GM06990 (cell line): ENCODE measurements around the gene DNAJA3.

ENCODE experiments used
- DNase-seq: peaks from one replicate; pipeline ENCODE4 v3.0.0-alpha.2; 2011; ENCODE audit not compliant: insufficient read length; ENCODE audit errors: extremely low read depth
- H3K27me3 ChIP-seq: replicated peaks from 2 replicates; pipeline ENCODE4 v1.6.0; 2011; ENCODE audit warnings: low read length; ENCODE audit not compliant: control insufficient read depth, insufficient read depth
- H3K36me3 ChIP-seq: 2 replicates; pipeline ENCODE4 v1.5.1; 2011; ENCODE audit warnings: low read length; ENCODE audit not compliant: control insufficient read depth, insufficient read depth
- H3K4me3 ChIP-seq: replicated peaks from 2 replicates; pipeline ENCODE4 v1.5.1; 2011; ENCODE audit warnings: low read depth, mild to moderate bottlenecking, control low read depth, low read length
- TF ChIP-seq, protein P1 (sequence below): IDR thresholded peaks from 2 replicates; pipeline ENCODE4 v1.5.1; 2011; ENCODE audit warnings: low read length, control low read depth, mild to moderate bottlenecking, inconsistent platforms; ENCODE audit not compliant: insufficient read depth, poor library complexity, severe bottlenecking

Gene DNAJA3

DNA sequence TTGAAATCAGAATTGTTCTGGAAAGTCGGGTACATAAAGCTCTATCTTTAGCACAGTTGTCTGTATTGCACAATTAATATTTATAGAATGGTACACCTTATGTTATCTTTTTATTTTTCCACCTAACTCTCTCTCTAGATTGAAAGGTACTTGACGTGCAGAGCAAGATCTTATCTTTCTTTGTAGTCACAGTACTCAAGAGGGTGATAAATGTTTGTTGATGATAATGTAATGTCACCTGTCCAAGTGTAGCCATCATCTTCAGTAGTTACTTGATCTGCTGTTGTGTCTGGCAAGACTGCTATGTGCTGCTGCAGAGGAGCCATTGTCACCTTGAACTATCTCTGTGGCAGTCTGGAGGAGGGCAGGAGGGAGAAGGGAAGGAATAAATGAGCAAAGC is 55.9 kb downstream of the DNAJA3 start:
- no peaks in the 10 kb centered on the region for H3K27me3 ChIP-seq
- no peak overlapping the region for H3K4me3 ChIP-seq
- TF ChIP-seq, protein P1, sequence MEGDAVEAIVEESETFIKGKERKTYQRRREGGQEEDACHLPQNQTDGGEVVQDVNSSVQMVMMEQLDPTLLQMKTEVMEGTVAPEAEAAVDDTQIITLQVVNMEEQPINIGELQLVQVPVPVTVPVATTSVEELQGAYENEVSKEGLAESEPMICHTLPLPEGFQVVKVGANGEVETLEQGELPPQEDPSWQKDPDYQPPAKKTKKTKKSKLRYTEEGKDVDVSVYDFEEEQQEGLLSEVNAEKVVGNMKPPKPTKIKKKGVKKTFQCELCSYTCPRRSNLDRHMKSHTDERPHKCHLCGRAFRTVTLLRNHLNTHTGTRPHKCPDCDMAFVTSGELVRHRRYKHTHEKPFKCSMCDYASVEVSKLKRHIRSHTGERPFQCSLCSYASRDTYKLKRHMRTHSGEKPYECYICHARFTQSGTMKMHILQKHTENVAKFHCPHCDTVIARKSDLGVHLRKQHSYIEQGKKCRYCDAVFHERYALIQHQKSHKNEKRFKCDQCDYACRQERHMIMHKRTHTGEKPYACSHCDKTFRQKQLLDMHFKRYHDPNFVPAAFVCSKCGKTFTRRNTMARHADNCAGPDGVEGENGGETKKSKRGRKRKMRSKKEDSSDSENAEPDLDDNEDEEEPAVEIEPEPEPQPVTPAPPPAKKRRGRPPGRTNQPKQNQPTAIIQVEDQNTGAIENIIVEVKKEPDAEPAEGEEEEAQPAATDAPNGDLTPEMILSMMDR: no peak
- peaks cover 5% of the 10 kb centered on the region; the same call in 1 of the 2 replicates for H3K36me3 ChIP-seq
- no peak for DNase-seq

DNA sequence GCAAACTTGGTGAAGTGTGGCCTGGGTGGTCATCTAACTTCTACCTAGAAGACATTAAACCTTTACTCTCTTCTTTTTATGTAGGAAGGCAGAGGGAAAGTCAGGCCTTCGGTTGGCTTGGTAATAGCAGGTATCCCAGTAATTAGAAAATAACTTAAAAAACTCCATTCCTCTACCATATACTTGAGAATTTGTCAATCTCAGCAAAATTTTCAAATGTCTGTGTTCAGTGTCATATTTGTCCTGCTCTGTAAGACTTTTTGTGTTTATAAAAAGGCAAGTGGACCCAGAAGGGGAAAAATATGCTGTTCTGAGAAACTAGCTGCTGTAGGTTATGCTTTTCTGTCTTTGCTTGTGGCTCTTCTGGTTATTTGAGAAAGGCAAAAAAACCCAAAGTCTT is 56.3 kb downstream of the DNAJA3 start:
- TF ChIP-seq, protein P1: no peak
- H3K36me3 ChIP-seq: peaks cover 5% of the 10 kb centered on the region; the same call in 1 of the 2 replicates
- DNase-seq: no peak
- no peak overlapping the region for H3K4me3 ChIP-seq
- no peaks in the 10 kb centered on the region for H3K27me3 ChIP-seq

DNA sequence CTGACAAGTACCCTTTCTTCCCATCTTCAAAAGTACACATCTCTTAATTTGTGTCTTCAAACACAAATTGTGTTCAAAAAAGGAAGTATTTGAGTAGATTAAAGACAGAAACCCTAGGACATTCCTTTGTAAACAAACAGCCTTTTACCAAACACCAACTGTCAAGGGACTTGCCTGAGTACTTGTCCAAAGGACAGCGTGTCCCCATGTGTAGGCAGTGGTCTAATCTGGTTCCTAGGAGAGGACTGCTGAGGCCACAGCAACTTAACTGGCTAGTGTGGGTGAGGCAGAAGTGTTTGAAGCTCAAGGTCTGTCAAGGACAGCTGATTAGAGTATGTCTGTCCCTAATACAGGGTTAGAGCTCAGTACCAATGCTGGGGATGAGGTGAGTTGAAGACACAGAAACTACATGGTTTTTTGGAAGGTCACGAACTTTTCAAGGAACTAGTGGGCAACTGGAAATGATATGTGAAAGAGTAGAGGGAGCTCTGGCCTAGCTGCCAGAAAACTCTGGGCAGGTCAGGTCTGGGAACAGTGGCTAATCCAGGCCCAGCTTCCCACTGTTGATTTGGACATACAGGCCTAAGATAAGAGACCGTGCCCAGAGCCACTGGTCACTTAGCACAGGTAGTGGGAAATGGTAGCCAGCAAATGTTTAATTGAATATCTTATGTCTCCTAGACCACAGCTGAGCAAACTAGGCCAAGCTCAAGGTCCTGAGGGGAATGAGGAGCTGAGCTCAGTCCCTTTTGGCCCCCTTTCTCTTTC is 60.6 kb downstream of the DNAJA3 start:
- no peak for DNase-seq
- Histone ChIP-seq H3K4me3 (no peak overlapping the region), H3K36me3 (peaks cover 5% of the 10 kb centered on the region; the same call in 1 of the 2 replicates), H3K27me3 (no peaks in the 10 kb centered on the region)
- TF ChIP-seq, protein P1: no peak

DNA sequence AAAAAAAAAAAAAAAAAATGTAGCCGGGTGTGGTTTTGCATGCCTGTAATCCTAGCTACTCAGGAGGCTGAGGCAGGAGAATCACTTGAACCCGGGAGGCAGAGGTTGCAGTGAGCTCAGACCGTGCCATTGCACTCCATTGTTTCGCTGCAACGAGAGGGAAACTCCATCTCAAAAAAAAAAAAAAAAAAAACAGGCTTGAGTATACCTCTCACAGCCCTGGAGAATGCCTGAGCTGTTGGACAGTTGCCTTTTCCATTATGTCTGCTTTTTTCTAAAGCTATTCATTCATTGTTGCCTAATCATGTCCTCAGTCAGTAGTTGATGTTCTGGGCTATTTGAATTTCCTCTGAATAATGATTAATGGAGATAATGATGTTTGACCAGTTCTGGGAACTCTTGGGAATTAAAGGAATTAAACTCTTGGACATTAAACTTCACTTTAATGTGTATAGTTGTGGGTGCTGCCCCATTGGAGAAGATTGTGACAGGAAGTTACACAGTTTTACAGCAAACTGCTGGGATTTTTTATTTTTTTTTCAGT is 62.4 kb downstream of the DNAJA3 start:
- H3K36me3 ChIP-seq: peaks cover 5% of the 10 kb centered on the region; the same call in 1 of the 2 replicates
- TF ChIP-seq, protein P1: no peak
- no peak for DNase-seq
- H3K27me3 ChIP-seq: no peaks in the 10 kb centered on the region
- no peak overlapping the region for H3K4me3 ChIP-seq

DNA sequence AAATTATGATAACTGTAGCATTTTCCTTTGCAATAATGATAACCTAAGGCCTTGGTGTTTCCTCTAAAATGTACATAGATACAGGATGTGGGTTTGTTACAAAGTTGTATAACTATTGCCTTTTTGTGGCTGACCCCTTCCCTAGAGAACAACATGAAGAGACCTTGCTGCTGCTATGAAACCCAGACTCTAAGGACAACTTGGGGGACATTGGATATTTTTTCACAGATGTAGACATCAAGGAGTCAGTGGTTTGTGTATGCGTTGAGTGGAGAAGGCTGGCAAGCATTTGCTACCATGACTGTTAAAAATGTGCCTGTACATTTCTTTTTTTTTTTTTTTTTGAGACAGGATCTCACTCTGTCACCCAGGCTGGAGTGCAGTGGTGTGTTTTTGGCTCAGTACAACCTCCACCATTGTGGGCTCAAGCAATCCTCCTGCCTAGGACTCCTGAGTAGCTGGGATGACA is 62.9 kb downstream of the DNAJA3 start:
- DNase-seq: no peak
- TF ChIP-seq, protein P1: no peak
- peaks cover 5% of the 10 kb centered on the region; the same call in 1 of the 2 replicates for H3K36me3 ChIP-seq
- H3K27me3 ChIP-seq: no peaks in the 10 kb centered on the region
- H3K4me3 ChIP-seq: no peak overlapping the region

DNA sequence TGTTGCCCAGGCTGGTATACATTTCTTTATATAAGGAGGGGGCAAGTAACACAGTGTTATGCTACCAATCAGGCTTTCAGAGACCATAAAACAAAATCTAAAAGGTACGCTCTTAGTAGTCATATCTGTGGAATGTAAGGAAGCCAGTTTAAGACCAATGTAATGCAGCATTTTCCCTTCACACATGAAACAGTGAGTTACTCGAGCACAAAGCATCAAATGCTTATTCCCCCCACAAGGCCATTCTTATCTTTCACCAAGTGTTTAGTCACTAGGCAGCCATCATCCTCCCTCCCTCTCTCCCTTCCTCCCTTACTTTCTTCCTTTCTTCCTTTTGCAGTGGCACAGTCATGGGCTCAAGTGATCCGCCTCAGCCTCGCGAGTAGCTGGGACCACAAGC is 63.4 kb downstream of the DNAJA3 start:
- peaks cover 5% of the 10 kb centered on the region; the same call in 1 of the 2 replicates for H3K36me3 ChIP-seq
- no peak for DNase-seq
- H3K27me3 ChIP-seq: no peaks in the 10 kb centered on the region
- TF ChIP-seq, protein P1: no peak
- H3K4me3 ChIP-seq: no peak overlapping the region
